Thoracic aorta (tissue), 2 donors: ENCODE data around the gene PRKN. TPM values are rescaled to one million over a fixed set of nuclear protein-coding genes. Genes with fewer than 3 reads are reported as not detected.

Experiments
- ATAC-seq: fragments of 150-250 bp; one replicate; pipeline ENCODE4 v1.8.0; 2017; ENCODE audit warnings: low read depth; ENCODE audit not compliant: insufficient number of reproducible peaks, low FRiP score
- DNase-seq: peaks from one replicate; pipeline ENCODE4 v3.0.0-alpha.2; 2020; ENCODE audit warnings: low spot score
- H3K27ac ChIP-seq, 2 donors: fragments of 200-600 bp; sonication (generic); 1 replicate in 1 of 2; 2 replicates in 1 of 2; pipeline ENCODE4 v1.5.1; 2016; ENCODE audit warnings: mild to moderate bottlenecking in 2 of 2, moderate library complexity in 2 of 2
- H3K27me3 ChIP-seq: fragments of 200-600 bp; sonication (generic); replicated peaks from 2 replicates; pipeline ENCODE4 v1.6.0; 2016; ENCODE audit warnings: mild to moderate bottlenecking; ENCODE audit not compliant: insufficient read depth
- H3K36me3 ChIP-seq: fragments of 200-600 bp; sonication (generic); one replicate; pipeline ENCODE4 v1.5.1; 2016
- H3K4me1 ChIP-seq, 2 donors: fragments of 200-600 bp; sonication (generic); 1 replicate in 1 of 2; 2 replicates in 1 of 2; pipeline versions ENCODE4 v1.5.1 to v1.6.0; 2016; ENCODE audit warnings: low read depth in 2 of 2, mild to moderate bottlenecking in 1 of 2; ENCODE audit not compliant: control insufficient read depth in 1 of 2
- H3K4me3 ChIP-seq: fragments of 200-600 bp; sonication (generic); 2 replicates; pipeline ENCODE4 v1.5.1; 2016; ENCODE audit warnings: mild to moderate bottlenecking
- H3K9me3 ChIP-seq: fragments of 200-600 bp; sonication (generic); 2 replicates; pipeline ENCODE4 v1.5.1; 2016
- total RNA-seq, 2 donors: library from RNA; depleted of rRNA; stranded (reverse); fragments of >200 nt; gene quantifications; one replicate each; pipeline versions ENCODE4 v1.1.0 to v1.2.3, GENCODE V29; 2016
- TF ChIP-seq, protein P1 (sequence below): fragments of 200-600 bp; sonication (generic); IDR thresholded peaks from one replicate; pipeline ENCODE4 v1.5.1; 2019; ENCODE audit warnings: antibody characterized with exemption

Gene PRKN
- total RNA-seq, 2 donors from 2014 or later: 10.4 to 23.8 TPM

DNA sequence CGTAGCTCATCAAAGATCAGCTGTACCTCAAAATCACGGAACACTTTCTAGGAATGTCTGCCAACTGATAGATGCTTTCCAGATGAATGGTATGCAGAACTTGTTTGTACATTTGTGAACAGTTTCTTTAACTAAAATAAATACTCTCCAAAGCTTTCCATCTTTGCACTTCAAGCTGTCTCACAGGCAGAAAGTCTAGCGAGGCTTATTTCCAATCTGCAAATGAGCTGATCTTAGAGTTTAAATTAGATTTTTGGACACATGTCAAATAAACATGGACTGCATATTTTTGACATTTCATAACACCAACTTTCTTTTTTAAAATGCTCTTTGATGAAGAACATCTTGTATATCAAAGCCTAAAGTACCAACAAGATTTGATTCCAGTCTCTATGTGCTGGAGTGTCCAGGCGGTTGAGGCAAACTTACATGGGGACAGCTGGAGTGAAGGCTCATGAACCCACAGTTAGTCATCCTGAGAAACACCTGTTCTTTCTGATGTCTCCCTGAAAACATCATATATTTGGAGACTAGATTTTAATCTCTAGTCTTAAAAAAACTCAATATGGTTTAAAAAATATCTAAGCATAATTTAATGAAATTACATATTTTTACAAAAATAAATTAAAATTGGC is 1185.1 kb downstream of the PRKN start:
- DNase-seq (no peak), ATAC-seq (no peak)
- H3K27me3 ChIP-seq: no peaks in the 10 kb centered on the region
- no peak overlapping the region for H3K4me3 ChIP-seq
- H3K36me3 ChIP-seq: no peaks in the 10 kb centered on the region
- no peak overlapping the region for H3K27ac ChIP-seq
- TF ChIP-seq, protein P1, sequence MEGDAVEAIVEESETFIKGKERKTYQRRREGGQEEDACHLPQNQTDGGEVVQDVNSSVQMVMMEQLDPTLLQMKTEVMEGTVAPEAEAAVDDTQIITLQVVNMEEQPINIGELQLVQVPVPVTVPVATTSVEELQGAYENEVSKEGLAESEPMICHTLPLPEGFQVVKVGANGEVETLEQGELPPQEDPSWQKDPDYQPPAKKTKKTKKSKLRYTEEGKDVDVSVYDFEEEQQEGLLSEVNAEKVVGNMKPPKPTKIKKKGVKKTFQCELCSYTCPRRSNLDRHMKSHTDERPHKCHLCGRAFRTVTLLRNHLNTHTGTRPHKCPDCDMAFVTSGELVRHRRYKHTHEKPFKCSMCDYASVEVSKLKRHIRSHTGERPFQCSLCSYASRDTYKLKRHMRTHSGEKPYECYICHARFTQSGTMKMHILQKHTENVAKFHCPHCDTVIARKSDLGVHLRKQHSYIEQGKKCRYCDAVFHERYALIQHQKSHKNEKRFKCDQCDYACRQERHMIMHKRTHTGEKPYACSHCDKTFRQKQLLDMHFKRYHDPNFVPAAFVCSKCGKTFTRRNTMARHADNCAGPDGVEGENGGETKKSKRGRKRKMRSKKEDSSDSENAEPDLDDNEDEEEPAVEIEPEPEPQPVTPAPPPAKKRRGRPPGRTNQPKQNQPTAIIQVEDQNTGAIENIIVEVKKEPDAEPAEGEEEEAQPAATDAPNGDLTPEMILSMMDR: no peak
- H3K9me3 ChIP-seq: no peaks in the 10 kb centered on the region
- H3K4me1 ChIP-seq: peaks cover 0 to 5% of the 10 kb centered on the region in 2 donors

DNA sequence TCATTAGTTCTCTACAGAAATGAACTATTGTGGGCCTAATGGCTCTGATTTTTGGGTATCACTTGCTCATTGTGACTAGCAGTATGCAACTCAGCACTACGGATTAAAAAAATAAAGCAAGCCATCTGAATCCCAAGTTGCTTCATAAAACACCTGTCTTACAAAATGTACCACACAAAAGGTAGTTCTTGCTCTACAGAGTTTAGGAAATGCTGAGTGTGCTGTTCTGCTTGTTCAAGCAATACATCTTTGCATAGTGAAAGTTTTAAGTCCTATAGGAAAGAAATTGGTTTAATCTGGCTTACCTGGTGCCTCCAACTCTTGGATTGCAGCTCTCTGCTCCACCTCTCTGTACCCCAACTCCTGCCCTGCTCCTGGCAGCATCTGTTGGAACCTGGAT is 1187.0 kb downstream of the PRKN start:
- DNase-seq (no peak), ATAC-seq (no peak)
- Histone ChIP-seq H3K4me3 (no peak overlapping the region), H3K4me1 (peaks cover 0 to 13% of the 10 kb centered on the region in 2 donors), H3K27ac (no peak overlapping the region), H3K9me3 (no peaks in the 10 kb centered on the region), H3K36me3 (no peaks in the 10 kb centered on the region), H3K27me3 (no peaks in the 10 kb centered on the region)
- TF ChIP-seq, protein P1: no peak

DNA sequence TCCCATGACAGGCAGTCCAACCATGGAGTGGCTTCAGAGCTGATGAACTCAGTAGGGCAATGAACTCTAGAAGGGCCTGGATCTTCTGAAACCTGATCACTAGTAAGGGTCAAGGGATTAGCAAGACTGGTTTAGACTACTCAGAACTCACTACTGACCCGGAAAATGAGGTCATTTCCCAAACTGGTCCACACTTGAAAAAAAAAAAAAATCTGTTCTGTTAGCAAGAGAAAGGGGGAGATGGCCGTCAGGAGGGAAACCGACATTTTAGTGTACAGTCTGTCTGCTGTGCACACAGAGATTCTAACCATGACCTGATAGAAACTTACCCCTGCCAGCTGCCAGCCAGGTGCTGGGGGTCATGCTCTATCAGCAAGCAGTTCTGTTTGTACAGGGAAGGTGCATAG is 1191.3 kb downstream of the PRKN start:
- Histone ChIP-seq H3K4me3 (no peak overlapping the region), H3K4me1 (peaks cover 0 to 9% of the 10 kb centered on the region in 2 donors), H3K27ac (no peak overlapping the region), H3K36me3 (no peaks in the 10 kb centered on the region), H3K27me3 (no peaks in the 10 kb centered on the region), H3K9me3 (no peaks in the 10 kb centered on the region)
- DNase-seq (no peak), ATAC-seq (no peak)
- TF ChIP-seq, protein P1: no peak

DNA sequence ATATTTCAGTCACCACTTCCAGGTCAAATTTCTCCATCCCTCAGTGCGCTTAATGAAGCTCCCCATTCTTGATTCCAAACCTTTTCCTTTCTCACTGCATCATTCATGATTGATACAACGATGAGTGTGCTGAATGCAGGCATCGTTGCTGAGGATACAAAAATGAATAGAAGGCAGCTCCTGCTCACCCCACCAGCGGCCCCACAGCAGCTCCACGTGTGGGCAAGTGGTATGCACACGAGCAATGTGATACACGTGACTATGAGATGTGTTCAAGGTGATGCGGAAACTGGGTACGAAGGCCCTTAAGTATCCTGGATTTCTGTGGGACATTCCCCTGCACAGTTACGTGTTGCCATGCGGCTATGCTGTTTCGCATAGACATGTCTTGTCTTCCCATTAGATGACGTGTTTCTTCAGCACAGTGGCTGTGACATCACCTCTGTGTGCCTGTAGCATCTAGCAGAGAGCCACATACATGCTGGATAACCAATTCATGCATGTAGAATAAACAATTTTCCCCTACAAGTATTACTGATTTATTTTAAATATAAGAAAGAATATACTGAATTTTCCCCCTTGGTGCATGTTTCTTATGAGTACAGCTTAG is 1193.2 kb downstream of the PRKN start:
- Histone ChIP-seq H3K4me1 (peaks cover 0 to 9% of the 10 kb centered on the region in 2 donors), H3K27ac (no peak overlapping the region), H3K27me3 (no peaks in the 10 kb centered on the region), H3K4me3 (no peak overlapping the region), H3K36me3 (no peaks in the 10 kb centered on the region), H3K9me3 (no peaks in the 10 kb centered on the region)
- DNase-seq: no peak
- TF ChIP-seq, protein P1: no peak
- no peak for ATAC-seq

DNA sequence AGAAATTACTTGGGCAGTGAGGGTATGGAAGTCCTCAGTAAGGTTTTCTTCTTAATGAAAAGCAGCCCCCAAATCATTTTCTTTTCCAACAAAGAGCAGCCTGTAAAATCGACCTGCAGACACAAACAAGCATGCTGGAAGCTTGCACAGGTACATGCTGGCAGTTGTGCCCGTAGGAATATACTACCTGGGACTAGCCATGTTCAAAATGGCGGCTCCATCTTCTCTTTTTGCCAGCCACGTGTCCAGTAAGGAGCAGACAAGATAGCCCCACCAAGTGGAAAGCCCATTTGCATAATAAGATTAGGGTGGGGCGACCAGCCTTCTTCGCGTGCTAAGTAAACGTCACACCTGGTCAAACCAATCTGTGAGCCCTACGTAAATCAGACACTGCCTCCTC is 1194.3 kb downstream of the PRKN start:
- peaks cover 0 to 9% of the 10 kb centered on the region in 2 donors for H3K4me1 ChIP-seq
- TF ChIP-seq, protein P1: no peak
- no peak for DNase-seq
- H3K4me3 ChIP-seq: no peak overlapping the region
- no peak overlapping the region for H3K27ac ChIP-seq
- no peak for ATAC-seq
- no peaks in the 10 kb centered on the region for H3K27me3 ChIP-seq
- no peaks in the 10 kb centered on the region for H3K9me3 ChIP-seq
- H3K36me3 ChIP-seq: no peaks in the 10 kb centered on the region
